WERI-Rb-1 (cell line): Measurements from ENCODE around the gene RUSF1.

ENCODE experiments used
- DNase-seq: peaks from one replicate; pipeline ENCODE4 v3.0.0-alpha.2; 2020
- H3K27ac ChIP-seq: fragments of 250-450 bp; sonication (Bioruptor Pico); 2 replicates; pipeline ENCODE4 v1.5.1; 2020; ENCODE audit warnings: mild to moderate bottlenecking, moderate library complexity
- H3K27me3 ChIP-seq: fragments of 250-450 bp; sonication (Bioruptor Pico); 2 replicates; pipeline ENCODE4 v1.5.1; 2021; ENCODE audit warnings: mild to moderate bottlenecking, low read depth, moderate library complexity; ENCODE audit not compliant: insufficient read depth, severe bottlenecking
- H3K36me3 ChIP-seq: fragments of 250-450 bp; sonication (Bioruptor Pico); 2 replicates; pipeline ENCODE4 v1.5.1; 2020; ENCODE audit warnings: mild to moderate bottlenecking, moderate library complexity
- H3K4me3 ChIP-seq: 2 replicates; pipeline ENCODE4 v1.5.1; 2011; ENCODE audit warnings: low read depth, mild to moderate bottlenecking, control low read depth, low read length
- H3K9me3 ChIP-seq: fragments of 250-450 bp; sonication (Bioruptor Pico); 2 replicates; pipeline ENCODE4 v1.5.1; 2021; ENCODE audit warnings: mild to moderate bottlenecking, moderate library complexity; ENCODE audit not compliant: severe bottlenecking
- TF ChIP-seq, protein P1 (sequence below): IDR thresholded peaks from 2 replicates; pipeline ENCODE4 v1.5.1; 2011; ENCODE audit warnings: low read depth, mild to moderate bottlenecking, control low read depth, inconsistent platforms, low read length

The RUSF1 gene

DNA sequence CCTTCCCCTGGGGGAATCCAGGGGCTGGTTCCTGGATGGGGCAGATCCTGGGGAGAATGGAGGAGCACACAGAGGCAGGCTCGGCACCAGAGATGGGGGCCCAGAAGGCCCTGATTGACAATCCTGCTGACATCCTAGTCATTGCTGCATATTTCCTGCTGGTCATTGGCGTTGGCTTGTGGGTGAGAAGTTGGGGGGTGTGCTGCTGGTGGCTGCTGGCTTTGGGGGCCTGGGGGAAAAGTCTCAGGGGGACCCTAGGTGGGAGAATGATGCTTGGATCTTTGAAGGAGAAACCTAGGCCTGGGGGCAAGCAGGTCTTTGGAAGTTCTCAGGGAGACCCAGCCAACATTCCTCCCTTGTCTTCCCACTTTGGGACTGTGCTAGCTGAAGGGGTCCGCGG lies 25.1 kb downstream of the RUSF1 start, which contains the start of gene SLC5A2:
TSS of gene SLC5A2 (plus strand) at position 43 of the 400 bp plus-strand sequence. CDS start at position 57, 14 bp downstream.
- no peaks in the 10 kb centered on the region for H3K9me3 ChIP-seq
- no peak within 1 kb of the TSS for H3K27ac ChIP-seq
- TF ChIP-seq, protein P1, sequence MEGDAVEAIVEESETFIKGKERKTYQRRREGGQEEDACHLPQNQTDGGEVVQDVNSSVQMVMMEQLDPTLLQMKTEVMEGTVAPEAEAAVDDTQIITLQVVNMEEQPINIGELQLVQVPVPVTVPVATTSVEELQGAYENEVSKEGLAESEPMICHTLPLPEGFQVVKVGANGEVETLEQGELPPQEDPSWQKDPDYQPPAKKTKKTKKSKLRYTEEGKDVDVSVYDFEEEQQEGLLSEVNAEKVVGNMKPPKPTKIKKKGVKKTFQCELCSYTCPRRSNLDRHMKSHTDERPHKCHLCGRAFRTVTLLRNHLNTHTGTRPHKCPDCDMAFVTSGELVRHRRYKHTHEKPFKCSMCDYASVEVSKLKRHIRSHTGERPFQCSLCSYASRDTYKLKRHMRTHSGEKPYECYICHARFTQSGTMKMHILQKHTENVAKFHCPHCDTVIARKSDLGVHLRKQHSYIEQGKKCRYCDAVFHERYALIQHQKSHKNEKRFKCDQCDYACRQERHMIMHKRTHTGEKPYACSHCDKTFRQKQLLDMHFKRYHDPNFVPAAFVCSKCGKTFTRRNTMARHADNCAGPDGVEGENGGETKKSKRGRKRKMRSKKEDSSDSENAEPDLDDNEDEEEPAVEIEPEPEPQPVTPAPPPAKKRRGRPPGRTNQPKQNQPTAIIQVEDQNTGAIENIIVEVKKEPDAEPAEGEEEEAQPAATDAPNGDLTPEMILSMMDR: no peak
- no peaks in the 10 kb centered on the region for H3K36me3 ChIP-seq
- H3K4me3 ChIP-seq: no peak within 1 kb of the TSS
- no peaks in the 10 kb centered on the region for H3K27me3 ChIP-seq
- no peak for DNase-seq

GRCh38 chr16:31480851-31481536 lies 27.2 kb downstream of the RUSF1 start:
- H3K9me3 ChIP-seq: no peaks in the 10 kb centered on the region
- H3K27me3 ChIP-seq: no peaks in the 10 kb centered on the region
- no peak for DNase-seq
- no peaks in the 10 kb centered on the region for H3K36me3 ChIP-seq
- H3K4me3 ChIP-seq: no peak overlapping the region
- H3K27ac ChIP-seq: no peak overlapping the region
- TF ChIP-seq, protein P1: no peak

DNA sequence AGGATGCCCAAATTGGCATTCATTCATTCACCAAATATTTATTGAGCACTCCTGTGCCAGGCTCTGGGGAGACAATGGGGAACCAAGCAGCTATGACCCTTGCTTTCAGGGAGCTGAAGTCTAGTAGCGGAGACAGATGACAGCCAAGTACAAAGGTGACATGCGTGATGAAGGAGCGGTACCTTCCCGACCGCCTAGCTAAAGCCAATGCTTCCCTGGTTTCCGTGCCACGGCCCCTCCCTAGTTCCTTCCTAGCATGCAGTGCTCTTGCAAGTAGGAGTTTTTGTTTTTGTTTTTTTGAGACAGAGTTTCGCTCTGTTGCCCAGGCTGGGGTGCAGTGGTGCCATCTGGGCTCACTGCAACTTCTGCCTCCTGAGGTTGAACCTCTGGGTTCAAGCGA lies 28.4 kb downstream of the RUSF1 start:
- H3K4me3 ChIP-seq: no peak overlapping the region
- TF ChIP-seq, protein P1: no peak
- no peak overlapping the region for H3K27ac ChIP-seq
- H3K9me3 ChIP-seq: no peaks in the 10 kb centered on the region
- no peaks in the 10 kb centered on the region for H3K27me3 ChIP-seq
- H3K36me3 ChIP-seq: no peaks in the 10 kb centered on the region
- no peak for DNase-seq

DNA sequence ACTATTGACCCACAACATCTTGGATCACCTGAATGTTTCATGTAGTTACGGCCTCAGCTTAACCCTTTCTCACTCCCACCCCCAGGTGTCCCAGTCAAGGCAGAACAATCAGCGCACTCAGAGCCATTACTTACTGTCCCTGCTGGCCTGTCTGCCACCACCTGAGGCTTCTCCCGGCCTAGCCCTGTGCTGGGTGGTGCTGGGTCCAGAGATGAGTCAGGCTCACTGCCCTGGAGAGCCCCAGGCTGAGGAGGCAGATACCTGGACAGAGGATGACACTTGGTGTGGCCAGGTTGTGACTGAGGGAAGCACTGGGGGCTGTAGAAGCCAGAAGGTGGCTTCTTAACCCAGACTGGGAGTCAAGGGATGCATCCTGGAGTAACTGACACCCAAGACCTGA lies 29.2 kb downstream of the RUSF1 start:
- H3K27ac ChIP-seq: no peak overlapping the region
- TF ChIP-seq, protein P1: no peak
- DNase-seq: no peak
- H3K4me3 ChIP-seq: no peak overlapping the region
- no peaks in the 10 kb centered on the region for H3K9me3 ChIP-seq
- peaks cover 3% of the 10 kb centered on the region; the same call in 1 of the 2 replicates for H3K36me3 ChIP-seq
- H3K27me3 ChIP-seq: no peaks in the 10 kb centered on the region

DNA sequence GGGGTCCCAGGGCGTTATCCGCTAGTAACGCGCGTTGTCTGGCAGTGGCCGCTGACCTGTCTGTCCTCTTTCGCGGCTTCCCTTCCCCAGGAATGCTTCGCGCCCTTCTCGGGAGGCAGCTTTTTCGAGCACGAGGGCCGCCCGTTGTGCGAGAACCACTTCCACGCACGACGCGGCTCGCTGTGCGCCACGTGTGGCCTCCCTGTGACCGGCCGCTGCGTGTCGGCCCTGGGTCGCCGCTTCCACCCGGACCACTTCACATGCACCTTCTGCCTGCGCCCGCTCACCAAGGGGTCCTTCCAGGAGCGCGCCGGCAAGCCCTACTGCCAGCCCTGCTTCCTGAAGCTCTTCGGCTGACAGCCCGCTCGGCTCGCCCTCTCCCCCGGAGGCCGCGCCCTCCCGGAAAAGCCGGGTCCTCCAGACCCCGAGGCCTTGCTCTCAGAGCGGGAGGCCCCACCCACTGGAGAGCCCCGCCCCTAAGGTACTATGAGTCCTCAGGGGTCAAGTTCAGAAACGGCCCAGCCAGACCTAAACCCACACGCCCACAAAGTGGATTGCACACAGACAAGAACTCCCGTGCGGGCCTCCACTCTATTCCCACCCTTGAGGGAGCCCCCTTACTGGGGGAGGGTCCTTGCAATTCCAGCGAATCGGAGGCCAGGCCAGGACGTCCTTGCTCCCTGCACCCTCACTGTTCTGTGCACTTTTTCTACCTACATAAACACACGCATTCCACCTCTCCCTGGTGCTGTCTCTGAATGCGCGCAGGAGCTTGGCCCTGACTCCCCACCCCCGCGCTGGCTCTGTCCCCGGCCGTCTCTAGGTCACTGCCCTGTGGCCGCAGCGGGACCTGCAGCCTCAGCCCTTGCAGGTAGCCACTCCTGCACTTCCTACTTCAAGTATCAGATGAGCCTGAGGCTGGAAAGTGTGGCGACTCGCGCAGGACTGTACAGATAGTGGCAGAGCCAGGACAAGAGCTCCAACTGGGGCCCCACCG lies 30.7 kb downstream of the RUSF1 start:
- no peak overlapping the region for H3K4me3 ChIP-seq

More for the DNA sequence above, 30.7 kb downstream of the RUSF1 start:
- Histone ChIP-seq H3K27me3 (no peaks in the 10 kb centered on the region), H3K36me3 (peaks cover 3% of the 10 kb centered on the region; the same call in 1 of the 2 replicates), H3K9me3 (no peaks in the 10 kb centered on the region), H3K27ac (no peak overlapping the region)
- peak; percentile 30 for DNase-seq
- TF ChIP-seq, protein P1: no peak
